ENCODE data around the gene CKB.

The CKB gene

DNA sequence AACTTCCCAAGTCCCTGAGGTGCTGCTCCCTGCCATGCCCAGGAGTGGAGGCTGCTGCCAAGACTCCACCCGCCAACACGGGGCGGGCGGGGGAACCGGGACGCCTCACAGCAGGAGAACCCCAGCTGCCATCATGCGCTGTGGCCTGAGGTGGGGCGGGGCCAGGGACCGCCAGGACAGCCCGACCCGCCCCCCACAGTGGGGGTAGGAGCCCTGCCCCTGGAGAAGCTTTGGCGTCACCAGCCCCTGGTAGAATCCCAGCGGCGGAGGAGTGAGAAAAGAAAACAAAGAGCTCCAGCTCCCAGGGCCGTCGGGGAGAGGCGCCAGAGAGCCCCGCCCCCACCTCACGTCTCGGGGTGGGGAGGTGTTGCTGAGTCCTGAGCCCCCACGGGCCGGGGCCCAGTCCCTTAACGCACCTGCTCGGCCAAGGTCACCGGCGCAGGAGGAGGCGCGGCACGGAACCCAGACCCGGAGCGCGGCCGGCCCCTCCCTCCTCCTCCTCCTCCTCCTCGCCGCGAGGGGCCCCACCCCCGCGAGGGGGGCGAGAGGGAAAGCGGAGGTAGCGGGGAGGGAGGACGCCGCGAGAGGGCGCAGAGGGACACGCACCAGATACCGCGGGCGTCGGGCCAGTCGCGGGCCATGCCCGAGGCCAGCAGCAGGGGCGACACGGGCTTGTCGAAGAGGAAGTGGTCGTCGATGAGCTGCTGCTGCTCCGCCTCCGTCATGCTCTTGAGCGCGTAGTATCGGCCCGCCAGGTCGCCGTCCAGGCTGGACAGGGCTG, 1.8 kb downstream of the CKB start:
- Histone ChIP-seq H4K20me1 (peaks cover 12% of the 10 kb centered on the region), H3K9ac (peak overlapping the region; percentile 71), H3K4me1 (peaks cover 68% of the 10 kb centered on the region), H3K27me3 (peaks cover 44% of the 10 kb centered on the region), H3K9me3 (no peaks in the 10 kb centered on the region), H3K4me3 (peak overlapping the region; percentile 72), H3K27ac (peak overlapping the region; percentile 65), H3K36me3 (no peaks in the 10 kb centered on the region), H3K4me2 (peak overlapping the region; percentile 83)
- TF ChIP-seq Cebpa-rat (IDR thresholded peaks at IDR 0.05), result no peak

DNA sequence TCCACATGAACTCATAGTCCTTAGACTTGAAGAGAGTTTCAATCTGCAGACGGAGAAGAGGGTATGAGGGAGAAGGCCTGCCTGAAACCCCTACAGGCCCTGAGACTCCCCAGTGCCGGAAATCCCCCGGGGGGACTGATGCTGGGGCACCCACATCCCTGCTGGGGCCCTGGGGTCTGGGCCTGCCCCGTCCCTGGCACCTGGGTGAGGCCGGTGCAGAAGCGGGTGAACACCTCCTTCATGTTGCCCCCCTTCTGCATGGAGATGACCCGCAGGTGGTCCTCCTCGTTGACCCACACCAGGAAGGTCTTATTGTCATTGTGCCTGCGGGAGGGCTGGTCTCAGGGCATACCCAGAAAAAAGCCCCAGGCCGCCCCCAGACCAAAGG, 2.4 kb downstream of the CKB start:
- Histone ChIP-seq H3K27ac (peak overlapping the region; percentile 65; the same call in 1 of the 2 replicates), H3K4me1 (peaks cover 74% of the 10 kb centered on the region), H3K9me3 (no peaks in the 10 kb centered on the region), H3K36me3 (no peaks in the 10 kb centered on the region), H3K27me3 (peaks cover 44% of the 10 kb centered on the region), H4K20me1 (peaks cover 12% of the 10 kb centered on the region), H3K4me3 (peak overlapping the region; percentile 72), H3K9ac (peak overlapping the region; percentile 71; the same call in 1 of the 2 replicates), H3K4me2 (peak overlapping the region; percentile 83)
- no peak for TF ChIP-seq Cebpa-rat (IDR thresholded peaks at IDR 0.05)

DNA sequence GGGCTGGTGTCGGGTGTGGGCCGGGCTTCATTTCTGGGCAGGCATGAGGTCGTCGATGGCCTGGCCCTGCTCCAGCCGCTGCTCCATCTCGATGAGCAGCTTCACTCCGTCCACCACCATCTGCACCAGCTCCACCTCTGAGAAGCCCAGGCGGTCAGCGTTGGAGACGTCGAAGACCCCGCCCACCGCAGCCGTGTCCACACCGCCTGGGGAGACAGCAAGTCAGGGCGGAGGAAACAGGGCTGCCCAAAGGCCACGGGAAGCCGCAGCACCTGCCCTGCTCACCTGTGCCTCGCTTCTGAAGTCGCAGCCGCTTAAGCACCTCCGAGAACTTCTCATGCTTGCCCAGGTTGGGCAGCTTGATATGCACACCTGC, 2.8 kb downstream of the CKB start:
- H3K9me3 ChIP-seq, result no peaks in the 10 kb centered on the region
- H4K20me1 ChIP-seq, result peaks cover 12% of the 10 kb centered on the region
- H3K36me3 ChIP-seq, result no peaks in the 10 kb centered on the region
- H3K27ac ChIP-seq, result no peak overlapping the region
- no peak for TF ChIP-seq Cebpa-rat (IDR thresholded peaks at IDR 0.05)
- peak overlapping the region; percentile 72 for H3K4me3 ChIP-seq
- H3K4me2 ChIP-seq, result peak overlapping the region; percentile 83
- H3K9ac ChIP-seq, result no peak overlapping the region
- H3K27me3 ChIP-seq, result peaks cover 44% of the 10 kb centered on the region
- peaks cover 78% of the 10 kb centered on the region for H3K4me1 ChIP-seq

- peaks cover 38% of the 10 kb centered on the region for H3K27me3 ChIP-seq
- 0 out of 2 replicates have a peak overlapping the region, but pooled peaks have one; percentile 16 for H3K4me3 ChIP-seq
- H3K9ac ChIP-seq, result no peak overlapping the region
- TF ChIP-seq Cebpa-rat (IDR thresholded peaks at IDR 0.05), result no peak
- H3K36me3 ChIP-seq, result no peaks in the 10 kb centered on the region
- H3K4me1 ChIP-seq, result peaks cover 79% of the 10 kb centered on the region
- peak overlapping the region; percentile 83 for H3K4me2 ChIP-seq
- H3K27ac ChIP-seq, result peak overlapping the region; percentile 57
- H4K20me1 ChIP-seq, result peaks cover 12% of the 10 kb centered on the region
- no peaks in the 10 kb centered on the region for H3K9me3 ChIP-seq
Observed at GRCh38 chr14:103519043-103519836, 3.4 kb downstream of the CKB start.

DNA sequence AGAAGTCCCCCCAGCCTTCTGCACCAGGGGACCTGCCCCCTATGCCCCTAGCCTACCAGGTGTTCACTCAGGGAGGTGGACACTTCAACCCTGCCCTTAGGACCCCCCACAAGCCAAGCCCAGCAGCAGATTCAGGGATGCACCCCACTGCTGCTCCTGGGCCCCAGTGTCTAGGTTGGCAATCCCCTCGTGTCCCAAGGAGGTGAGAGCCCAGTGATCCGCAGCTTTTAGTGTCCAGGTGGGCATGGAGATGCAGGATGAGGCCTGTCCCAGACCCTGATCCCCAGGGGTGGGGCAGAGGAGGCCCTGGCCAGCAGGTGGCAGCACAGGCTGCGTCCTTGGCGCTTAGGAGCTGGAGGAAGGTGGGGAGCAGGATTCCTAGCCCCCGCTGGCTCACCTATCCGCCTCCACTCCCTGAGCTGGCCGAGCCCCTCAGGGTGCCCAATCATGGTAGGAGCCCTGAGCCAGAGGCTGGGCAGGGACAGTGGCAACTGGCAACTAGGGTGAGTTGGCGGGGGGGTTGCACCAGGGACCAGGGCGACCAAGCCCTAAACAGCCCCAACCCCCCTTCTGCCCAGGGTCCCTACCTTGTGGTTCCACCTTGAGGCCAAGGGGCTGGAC, 4.1 kb downstream of the CKB start:
- Histone ChIP-seq H3K9me3 (no peaks in the 10 kb centered on the region), H3K27me3 (peaks cover 31% of the 10 kb centered on the region), H3K4me1 (peaks cover 85% of the 10 kb centered on the region), H3K9ac (peak overlapping the region; percentile 38; the same call in 1 of the 2 replicates), H3K4me3 (0 out of 2 replicates have a peak overlapping the region, but pooled peaks have one; percentile 16), H3K27ac (peak overlapping the region; percentile 57; the same call in 1 of the 2 replicates), H4K20me1 (peaks cover 11% of the 10 kb centered on the region), H3K36me3 (no peaks in the 10 kb centered on the region), H3K4me2 (peak overlapping the region; percentile 83)
- TF ChIP-seq Cebpa-rat (IDR thresholded peaks at IDR 0.05), result no peak

DNA sequence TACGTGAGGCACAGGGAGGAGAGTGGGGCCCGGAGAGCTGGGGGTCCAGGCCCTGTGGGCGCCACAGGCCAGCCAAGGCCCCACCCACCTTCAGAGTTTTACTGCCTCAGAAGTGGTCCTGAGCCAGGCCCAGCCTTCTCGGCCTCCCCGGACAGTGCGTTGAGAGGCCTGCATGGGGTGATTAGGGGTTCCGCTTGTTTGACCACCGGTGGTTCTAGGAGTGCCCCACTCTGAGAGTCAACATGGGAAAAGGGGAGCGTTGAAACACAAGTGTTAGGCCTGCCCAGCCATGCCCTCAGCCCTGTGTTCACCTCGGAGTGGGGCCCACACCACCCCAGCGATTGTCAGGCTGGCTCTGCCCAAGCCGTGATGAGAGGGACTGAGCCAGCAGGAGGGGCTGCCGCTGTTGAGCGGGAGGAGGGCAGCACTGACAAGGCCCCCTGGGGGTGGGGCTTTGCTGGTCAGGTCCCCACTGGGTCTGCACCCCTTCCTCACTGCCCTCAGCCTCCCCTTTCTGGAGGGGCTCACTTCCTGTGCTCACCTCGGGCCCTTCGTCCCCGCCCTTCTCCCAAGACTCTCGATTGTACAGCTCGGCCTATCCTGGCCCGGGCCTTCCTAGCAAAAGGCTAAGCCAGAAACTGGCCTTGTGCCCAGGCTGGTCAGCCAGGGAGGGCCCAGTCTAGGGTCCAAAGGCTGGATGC, 4.8 kb downstream of the CKB start:
- H3K4me2 ChIP-seq, result no peak overlapping the region
- no peak overlapping the region for H3K4me3 ChIP-seq
- H3K4me1 ChIP-seq, result peaks cover 87% of the 10 kb centered on the region
- TF ChIP-seq Cebpa-rat (IDR thresholded peaks at IDR 0.05), result no peak
- H3K36me3 ChIP-seq, result no peaks in the 10 kb centered on the region
- peak overlapping the region; percentile 38; the same call in 1 of the 2 replicates for H3K9ac ChIP-seq
- H4K20me1 ChIP-seq, result peaks cover 4% of the 10 kb centered on the region
- H3K9me3 ChIP-seq, result no peaks in the 10 kb centered on the region
- peaks cover 24% of the 10 kb centered on the region for H3K27me3 ChIP-seq
- H3K27ac ChIP-seq, result 0 out of 2 replicates have a peak overlapping the region, but pooled peaks have one; percentile 30

DNA sequence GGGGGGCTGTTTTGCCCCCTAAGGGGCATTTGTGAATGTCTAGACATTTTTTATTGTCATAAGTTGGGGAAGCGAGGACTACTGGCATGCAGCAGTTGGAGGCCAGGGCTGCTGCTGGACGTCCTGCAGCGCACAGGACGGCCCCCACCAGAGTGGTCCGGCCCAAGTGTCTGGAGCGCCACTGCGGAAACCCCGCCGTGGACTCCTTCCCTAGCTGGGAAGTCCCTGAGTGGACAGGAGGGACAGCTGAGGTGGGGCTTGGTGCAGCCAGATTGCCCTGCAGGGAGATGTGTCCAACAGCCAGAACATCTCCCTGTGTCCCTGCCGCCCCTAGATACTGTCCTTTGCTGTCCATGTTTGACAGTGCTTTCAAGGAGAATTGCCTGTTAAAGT, 5.5 kb downstream of the CKB start:
- Histone ChIP-seq H3K9me3 (no peaks in the 10 kb centered on the region), H3K27ac (0 out of 2 replicates have a peak overlapping the region, but pooled peaks have one; percentile 22), H3K4me1 (peaks cover 87% of the 10 kb centered on the region), H3K4me3 (no peak overlapping the region), H3K27me3 (peaks cover 17% of the 10 kb centered on the region), H3K36me3 (no peaks in the 10 kb centered on the region), H4K20me1 (no peaks in the 10 kb centered on the region; the same call in 1 of the 2 replicates), H3K4me2 (no peak overlapping the region), H3K9ac (0 out of 2 replicates have a peak overlapping the region, but pooled peaks have one; percentile 17)
- no peak for TF ChIP-seq Cebpa-rat (IDR thresholded peaks at IDR 0.05)

GRCh38 chr14:103516426-103517173, 6.0 kb downstream of the CKB start:
- H3K27me3 ChIP-seq, result peaks cover 11% of the 10 kb centered on the region
- peaks cover 83% of the 10 kb centered on the region for H3K4me1 ChIP-seq
- no peak overlapping the region; the same call in 1 of the 2 replicates for H3K4me2 ChIP-seq
- H3K27ac ChIP-seq, result 0 out of 2 replicates have a peak overlapping the region, but pooled peaks have one; percentile 22
- peaks cover under 1% of the 10 kb centered on the region; the same call in 1 of the 2 replicates for H3K36me3 ChIP-seq
- TF ChIP-seq Cebpa-rat (IDR thresholded peaks at IDR 0.05), result no peak
- no peaks in the 10 kb centered on the region; the same call in 1 of the 2 replicates for H4K20me1 ChIP-seq
- no peak overlapping the region for H3K4me3 ChIP-seq
- no peaks in the 10 kb centered on the region for H3K9me3 ChIP-seq
- H3K9ac ChIP-seq, result 0 out of 2 replicates have a peak overlapping the region, but pooled peaks have one; percentile 17

All from BLaER1 (cell line).